ENCODE data around the gene UGDH.
"Not testable (repeated sequence)": the region's sequence is repeated elsewhere in the genome, so short reads cannot be mapped to it uniquely, and the experiment has no call there.

UGDH gene

DNA sequence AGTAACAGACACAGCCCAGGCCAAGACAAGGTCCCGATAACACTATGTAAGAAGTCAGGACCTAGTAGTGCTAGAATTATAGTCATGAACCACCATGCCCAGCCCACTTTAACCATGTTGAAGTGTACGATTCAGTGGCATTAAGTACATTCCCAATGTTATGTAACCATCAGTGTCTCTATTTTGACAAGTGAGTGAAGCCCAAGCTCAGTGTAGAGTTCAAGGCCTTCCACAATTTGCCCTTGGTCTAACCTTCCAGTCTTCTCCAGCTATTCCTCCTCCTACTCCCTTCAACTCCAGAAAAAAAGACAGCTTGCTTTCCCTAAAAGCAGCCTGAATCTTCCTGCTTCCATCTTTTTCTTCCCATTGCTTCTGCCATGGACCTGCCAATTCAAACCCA is 36.9 kb downstream of the UGDH start:
- no peak for DNase-seq

DNA sequence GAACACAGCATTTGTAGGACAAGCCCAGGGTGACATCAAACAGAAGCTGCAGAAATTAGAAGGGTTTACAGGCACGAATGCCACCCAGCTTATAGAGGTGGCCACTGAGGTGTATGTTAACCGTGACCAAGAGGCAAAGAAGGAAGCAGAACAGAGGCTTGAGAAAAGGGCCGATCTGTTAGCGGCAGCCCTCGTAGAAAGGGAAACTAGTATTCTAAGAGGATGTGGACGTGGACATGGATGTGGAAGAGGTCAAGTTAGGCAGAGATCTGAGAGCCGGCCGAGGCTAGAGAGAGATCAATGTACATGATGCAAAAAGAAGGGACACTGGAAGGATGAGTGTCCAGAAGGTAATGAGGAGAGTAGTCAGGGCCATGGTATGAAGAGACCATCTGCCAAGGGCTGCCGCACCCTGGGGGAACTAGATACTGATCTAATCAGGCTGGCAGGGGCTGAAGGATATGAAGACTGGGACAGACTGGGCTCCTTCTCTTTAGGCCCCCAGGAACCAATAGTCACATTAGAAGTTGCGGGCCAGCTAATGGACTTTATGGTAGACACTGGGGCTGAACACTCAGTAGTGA is 40.9 kb downstream of the UGDH start:
- DNase-seq = no peak

DNA sequence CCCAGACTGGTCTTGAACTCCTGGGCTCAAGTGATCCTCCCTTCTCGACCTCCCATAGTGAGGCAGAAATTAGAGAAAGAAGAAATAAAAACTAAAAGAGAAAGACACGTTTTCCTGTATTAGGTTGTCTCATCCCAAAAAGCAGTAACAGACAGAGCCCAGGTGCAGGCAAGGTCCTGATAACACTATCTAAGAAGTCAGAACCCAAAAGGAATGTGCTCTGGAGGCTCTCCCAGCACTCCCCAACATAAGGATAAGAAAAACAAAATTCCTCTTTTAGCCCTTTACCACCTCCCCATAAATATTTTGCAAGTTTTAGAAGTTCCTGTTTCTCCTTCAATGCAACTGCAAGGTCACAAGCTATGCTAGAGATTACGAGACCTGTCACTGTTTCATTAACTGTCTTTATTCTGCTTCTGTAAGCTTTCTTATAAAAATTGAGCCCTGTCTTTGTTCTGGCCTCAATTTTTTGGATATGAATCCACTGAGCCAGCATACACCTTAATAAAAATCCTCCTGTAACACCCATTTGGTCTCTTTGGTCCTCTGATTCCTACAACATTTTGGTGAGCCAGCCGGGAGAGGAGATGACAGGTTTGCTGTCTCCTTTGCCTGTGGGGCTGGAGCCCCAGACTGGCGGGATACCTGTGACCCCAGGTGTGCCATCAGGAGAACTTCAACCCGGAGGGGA is 42.5 kb downstream of the UGDH start:
- no peak for DNase-seq

GRCh38 chr4:39480902-39481695 is 46.1 kb downstream of the UGDH start:
- DNase-seq = no peak

DNA sequence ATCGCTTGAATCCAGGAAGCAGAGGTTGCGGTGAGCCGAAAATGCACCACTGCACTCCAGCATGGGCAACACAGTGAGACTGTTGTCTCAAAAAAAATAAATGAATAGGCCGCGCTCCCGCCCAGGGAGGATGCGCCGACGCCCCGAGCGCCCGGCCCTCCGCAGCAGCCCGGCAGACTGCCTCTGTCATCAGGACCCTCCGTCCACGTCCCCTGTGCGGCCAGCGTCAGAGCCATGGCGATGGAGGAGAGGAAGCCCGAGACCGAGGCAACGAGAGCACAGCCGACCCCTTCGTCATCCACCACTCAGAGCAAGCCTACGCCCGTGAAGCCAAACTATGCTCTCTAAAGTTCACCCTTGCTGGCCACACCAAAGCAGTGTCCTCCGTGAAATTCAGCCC is 47.0 kb downstream of the UGDH start:
- DNase-seq = no peak

- DNase-seq = no peak
Observed at GRCh38 chr4:39476187-39476895, 50.9 kb downstream of the UGDH start.

GRCh38 chr4:39472396-39472795 is 54.8 kb downstream of the UGDH start:
- DNase-seq = no peak

DNA sequence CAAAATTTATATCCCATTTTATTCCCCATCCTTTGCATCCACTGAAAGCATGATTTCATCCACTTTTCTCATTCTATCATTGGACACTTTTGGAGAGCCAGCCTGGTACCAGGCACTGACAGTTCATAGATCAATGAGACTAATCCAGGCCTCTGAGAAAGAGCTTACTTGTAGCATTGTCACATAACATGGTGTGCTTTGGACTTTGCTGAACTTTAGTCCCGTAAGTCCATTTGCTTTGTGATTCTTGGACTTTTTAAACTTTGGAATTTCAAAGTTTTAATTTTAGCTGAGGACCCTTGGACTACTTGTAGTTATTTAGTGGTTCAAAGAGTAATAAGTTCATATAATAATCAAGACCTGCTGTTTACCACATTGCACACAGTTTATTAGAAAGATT is 56.8 kb downstream of the UGDH start:
- DNase-seq = no peak

GRCh38 chr4:39469429-39470077 is 57.7 kb downstream of the UGDH start:
- DNase-seq = no peak

- no peak for DNase-seq
Observed at GRCh38 chr4:39467464-39467863, 59.8 kb downstream of the UGDH start.

DNA sequence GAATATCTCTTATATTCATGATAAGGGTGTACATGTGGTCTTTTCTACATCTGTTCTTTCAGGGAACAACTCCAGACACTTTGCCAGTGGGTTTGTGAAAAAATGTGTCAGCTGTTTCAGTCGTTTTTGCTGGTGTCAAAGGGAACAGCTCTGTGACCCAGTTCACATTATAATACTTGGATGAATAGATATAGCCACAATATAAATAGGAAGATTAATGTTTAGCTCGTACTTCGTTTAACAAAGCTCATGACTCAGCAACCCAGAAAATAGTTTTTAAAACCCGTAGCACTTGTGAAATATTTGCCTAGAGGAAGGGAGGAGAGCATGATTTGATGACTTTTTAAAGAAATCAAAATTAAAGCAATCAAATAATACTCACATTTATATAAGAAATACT is 60.5 kb downstream of the UGDH start:
- no peak for DNase-seq

DNA sequence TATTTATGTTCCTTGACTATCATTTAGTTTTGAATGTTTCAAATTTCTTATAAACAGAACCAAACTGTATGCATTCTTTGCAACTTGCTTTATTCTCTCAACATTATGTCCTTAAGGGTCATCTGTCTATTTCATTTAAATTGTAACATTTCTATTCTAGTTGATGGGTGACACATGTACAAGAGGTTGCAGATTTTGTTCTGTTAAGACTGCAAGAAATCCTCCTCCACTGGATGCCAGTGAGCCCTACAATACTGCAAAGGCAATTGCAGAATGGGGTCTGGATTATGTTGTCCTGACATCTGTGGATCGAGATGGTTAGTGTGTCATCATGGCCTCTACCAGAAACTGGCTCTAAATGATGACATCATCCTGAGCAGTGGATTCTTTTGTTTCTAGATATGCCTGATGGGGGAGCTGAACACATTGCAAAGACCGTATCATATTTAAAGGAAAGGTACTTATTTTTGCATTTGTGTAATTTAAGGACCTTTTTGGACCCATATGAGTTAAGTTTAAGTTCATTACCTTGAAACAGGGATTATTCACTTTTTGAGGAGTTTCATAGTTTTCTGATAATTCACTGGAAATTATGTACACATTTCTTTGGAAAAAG is 62.2 kb downstream of the UGDH start:
- DNase-seq = no peak

DNA sequence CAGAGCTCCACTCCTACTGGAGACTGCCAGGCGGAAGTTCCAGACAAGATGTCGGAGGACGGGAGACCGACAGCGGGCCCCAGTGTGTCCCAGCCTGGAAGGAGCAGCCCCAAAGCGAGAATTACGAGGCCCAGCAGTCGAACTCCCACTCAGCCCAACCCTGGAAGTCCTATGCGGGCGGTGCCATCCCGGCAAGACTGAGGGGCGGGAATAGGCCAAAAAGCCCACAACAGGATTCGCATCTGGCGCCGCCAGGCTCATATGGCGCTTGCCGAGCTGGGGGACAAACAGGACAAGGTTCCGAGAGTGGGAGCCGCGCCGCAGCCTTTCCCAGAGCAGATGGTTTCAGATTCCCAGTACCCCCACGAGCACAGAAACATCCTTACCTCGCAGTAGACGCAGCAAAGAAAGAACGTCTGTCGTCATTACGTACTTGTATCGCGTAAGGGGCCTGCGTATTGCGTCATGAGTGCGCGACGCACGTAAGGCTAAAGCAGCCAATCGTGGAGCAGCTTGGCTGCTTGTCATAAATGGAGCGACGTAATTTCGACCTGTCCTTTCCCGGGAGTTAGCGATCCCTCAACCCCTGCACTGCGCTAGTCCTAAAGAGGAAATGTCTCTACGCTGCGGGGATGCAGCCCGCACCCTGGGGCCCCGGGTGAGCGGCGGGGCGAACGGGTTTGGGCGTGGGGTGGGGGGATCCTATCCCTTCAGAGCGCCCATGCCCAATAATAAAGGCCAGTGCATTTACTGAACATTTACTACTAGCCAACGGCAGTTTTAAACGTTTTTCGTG is 68.5 kb downstream of the UGDH start, which contains the start of the genes LIAS and RPL9:
TSS of gene LIAS (plus strand) at position 552 of the 796 bp plus-strand sequence. CDS start at position 614, 62 bp downstream.
TSS of gene RPL9 (minus strand) at position 418 of the 796 bp plus-strand sequence. CDS start 483 bp downstream, outside the sequence.
- peak; percentile 93 for DNase-seq

DNA sequence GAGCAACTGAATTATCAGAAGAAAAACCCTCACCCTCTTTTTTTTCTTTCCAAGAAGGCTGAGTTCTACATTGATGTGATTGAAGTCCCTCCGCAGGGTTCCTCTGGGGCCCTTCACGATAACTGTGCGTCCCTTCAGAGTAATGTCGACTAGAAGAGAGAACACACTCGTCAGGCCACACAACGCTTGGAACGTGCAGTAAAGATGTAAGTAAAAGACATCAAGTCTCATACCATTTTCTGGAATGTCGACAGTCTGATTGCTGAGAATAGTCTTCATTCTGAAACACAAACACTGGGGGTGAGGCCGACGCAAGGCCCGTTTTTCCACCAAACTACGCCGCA is 69.1 kb downstream of the UGDH start:
- DNase-seq = not testable (repeated sequence)

DNA sequence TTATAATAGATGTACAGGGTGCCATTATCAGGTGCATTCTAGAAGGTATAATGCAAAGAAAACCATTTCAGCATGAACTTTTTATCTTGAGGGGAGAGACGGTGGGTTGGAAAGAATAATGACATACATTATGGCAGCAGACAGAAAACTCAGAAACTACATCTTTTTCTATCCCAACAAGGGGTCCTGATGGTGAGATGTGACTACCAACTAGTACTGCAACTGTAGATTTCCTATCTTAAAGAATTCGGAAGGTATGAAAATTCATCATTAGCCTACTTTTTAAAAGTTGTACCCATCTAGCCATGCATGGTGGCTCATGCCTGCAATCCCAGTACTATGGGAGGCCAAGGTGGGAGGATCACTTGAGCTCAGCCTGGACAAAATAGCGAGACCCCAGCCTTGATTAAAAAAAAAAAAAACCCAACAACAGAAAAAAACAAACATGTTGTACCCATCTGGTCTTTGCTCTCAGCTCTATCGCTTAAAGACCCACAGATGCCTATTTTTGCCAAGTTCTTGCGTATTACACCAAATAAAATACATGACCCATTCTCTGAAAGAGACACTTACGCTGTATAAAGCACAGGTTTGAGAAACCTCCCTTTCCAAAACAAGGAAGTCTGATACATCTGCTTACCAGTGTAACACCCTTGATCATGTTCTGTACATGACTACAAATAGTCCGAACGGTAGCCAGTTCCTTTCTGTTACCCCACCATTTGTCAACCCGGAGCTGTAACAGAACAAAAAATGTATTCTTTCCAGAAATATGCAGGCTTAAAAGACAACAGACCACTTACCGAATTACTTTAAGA is 70.1 kb downstream of the UGDH start:
- no peak for DNase-seq

- no peak for DNase-seq
Observed at GRCh38 chr4:39455486-39455885, 71.8 kb downstream of the UGDH start.

DNA sequence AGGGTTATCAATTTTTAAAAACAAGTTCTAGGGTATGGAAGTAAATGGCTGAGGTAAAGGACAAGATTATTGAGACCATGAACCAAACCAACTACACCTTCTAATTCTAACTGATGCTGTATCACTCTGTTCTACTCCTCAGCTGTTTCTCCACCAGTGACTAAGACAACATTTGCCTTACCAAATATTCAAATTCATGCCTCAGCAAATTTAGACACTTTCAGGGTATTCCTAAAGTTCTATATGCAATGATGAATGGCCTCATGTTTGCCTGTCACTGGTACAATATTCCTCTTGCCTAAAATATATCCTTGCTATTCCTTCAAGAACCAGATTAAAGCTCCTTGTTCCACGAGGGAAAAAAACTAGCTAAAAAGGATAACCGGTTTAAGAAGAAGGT is 73.5 kb downstream of the UGDH start:
- DNase-seq = no peak

DNA sequence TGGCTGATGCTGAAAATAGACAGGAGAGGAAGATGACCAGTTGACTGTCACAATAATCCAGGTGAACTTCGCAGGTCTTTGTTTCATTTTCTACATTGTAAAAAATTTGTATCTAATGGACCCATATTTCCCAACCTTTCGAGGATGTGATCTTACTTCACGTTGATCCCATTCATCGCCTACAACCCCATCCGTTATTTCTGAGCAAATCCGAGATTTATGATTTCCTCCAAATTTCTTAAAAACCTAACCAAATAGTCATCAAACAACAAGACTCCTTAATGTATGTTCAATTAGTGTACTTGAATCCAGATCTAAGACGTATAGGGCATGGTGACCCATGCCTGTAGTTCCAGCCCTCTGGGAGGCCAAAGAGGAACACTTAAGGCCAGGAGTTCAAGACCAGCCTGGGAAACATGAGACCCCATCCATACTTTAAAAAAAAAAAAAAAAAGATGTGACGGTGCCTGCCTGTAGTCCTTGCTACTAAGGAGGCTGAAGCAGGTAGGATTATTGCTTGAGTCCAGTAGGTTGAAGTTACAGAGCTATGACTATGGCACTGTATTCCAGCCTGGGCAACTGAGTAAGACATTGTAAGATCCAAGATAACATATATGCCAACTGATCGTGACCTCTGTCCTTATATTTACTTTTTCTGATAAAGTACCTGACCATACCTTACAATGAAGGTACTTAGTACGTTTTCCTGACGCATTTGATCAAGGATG is 74.2 kb downstream of the UGDH start:
- no peak for DNase-seq

- no peak for DNase-seq
Observed at GRCh38 chr4:39452153-39452859, 74.9 kb downstream of the UGDH start.

Measured in activated naive CD4-positive, alpha-beta T cell treated with Interleukin-2 at 50 U/mL for 16 hours (primary cell).